ENCODE measurements around the gene SPRY1. TPM values are rescaled to one million over a fixed set of nuclear protein-coding genes. Genes with fewer than 3 reads are reported as not detected.
A peak's percentile ranks its signal among the peaks of the same experiment; 100 is the strongest.

The SPRY1 gene
- total RNA-seq, 6 experiments from 2014 or later: 9.3 to 16.1 (median 14.3) TPM

DNA sequence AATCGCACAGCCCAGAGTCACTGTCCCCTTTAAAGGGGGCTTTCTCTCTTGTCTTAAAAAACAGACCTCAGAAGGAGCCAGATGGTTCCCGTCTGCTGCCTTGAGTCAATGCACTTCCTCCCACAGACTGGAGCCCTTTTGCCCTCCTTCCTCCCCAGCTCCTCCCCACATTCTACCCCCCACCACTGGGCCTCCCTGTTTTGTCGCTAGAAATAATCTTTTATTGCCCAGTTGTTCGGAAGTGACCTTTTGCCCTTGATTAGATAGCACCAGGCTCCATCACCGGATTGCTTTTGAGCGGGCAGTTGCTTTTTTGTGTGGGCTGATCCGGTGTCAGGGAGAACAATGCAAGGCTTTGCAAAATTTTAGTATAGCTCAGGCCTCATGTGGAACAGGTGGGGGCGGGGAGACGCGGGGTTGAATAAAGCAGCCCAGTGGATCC is 47.7 kb downstream of the SPRY1 start:
- no peaks in the 10 kb centered on the region for H3K4me1 ChIP-seq

DNA sequence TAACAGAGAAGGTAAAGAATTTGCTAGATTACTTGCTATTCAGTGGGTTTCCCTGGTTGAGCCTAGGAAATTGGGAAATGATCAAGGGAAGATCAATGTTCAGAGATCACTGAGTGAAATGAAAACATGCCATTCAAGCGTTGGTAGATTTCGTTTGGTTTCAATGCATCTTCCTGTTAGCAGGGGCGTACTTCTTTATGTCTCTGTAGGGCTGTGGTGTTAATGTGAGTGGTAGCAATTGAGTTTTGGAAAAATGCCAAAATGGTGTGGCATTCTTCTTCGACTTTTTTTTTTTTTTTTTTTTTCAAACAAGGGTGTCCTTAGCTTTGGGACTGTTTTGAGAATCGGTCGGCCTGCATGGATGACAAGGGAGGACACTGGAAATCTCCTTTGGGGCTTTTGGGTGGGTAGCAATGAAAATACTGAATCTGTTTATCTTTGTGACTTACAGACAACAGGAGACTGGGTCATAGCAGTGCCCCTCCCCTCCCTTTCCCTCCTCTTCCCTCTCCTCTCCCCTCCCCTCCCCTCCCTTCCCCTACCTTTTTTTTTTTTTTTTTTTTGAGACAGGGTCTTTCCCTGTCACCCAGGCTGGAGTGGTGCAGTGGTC is 50.4 kb downstream of the SPRY1 start:
- DNase-seq (no peak), ATAC-seq (no peak)
- intact Hi-C loops (cut with DNase I): no loop called here
- Histone ChIP-seq H3K27ac (no peak overlapping the region), H3K36me3 (no peaks in the 10 kb centered on the region), H3K4me3 (no peak overlapping the region), H3K4me1 (no peaks in the 10 kb centered on the region), H3K9me3 (no peaks in the 10 kb centered on the region), H3K27me3 (no peaks in the 10 kb centered on the region)
- 32% methylated on average over 5 of the region's 6 CpGs for WGBS (ENCODE audit: insufficient coverage, low coverage, low lambda C conversion rate, missing lambda C conversion rate)
- no peak for TF ChIP-seq POLR2A (IDR thresholded peaks at IDR 0.05)
- TF ChIP-seq, protein P1, sequence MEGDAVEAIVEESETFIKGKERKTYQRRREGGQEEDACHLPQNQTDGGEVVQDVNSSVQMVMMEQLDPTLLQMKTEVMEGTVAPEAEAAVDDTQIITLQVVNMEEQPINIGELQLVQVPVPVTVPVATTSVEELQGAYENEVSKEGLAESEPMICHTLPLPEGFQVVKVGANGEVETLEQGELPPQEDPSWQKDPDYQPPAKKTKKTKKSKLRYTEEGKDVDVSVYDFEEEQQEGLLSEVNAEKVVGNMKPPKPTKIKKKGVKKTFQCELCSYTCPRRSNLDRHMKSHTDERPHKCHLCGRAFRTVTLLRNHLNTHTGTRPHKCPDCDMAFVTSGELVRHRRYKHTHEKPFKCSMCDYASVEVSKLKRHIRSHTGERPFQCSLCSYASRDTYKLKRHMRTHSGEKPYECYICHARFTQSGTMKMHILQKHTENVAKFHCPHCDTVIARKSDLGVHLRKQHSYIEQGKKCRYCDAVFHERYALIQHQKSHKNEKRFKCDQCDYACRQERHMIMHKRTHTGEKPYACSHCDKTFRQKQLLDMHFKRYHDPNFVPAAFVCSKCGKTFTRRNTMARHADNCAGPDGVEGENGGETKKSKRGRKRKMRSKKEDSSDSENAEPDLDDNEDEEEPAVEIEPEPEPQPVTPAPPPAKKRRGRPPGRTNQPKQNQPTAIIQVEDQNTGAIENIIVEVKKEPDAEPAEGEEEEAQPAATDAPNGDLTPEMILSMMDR (IDR thresholded peaks at IDR 0.05): no peak

More for the DNA sequence above, 47.7 kb downstream of the SPRY1 start:
- no peak overlapping the region for H3K4me3 ChIP-seq
- H3K27me3 ChIP-seq: no peaks in the 10 kb centered on the region
- H3K27ac ChIP-seq: peak overlapping the region in 1 of 3 donors; percentile 30
- H3K36me3 ChIP-seq: no peaks in the 10 kb centered on the region
- ATAC-seq (peak; percentile 80 to 92 (median 91)), DNase-seq (peak in 2 of 3 donors; percentile 45 to 52)
- intact Hi-C loops (cut with DNase I): no loop called here
- WGBS (ENCODE audit: insufficient coverage, low coverage, low lambda C conversion rate, missing lambda C conversion rate): 16% methylated on average over 10 of the region's 10 CpGs
- H3K9me3 ChIP-seq: no peaks in the 10 kb centered on the region
- TF ChIP-seq POLR2A (IDR thresholded peaks at IDR 0.05): no peak
- TF ChIP-seq, protein P1 (IDR thresholded peaks at IDR 0.05): no peak

DNA sequence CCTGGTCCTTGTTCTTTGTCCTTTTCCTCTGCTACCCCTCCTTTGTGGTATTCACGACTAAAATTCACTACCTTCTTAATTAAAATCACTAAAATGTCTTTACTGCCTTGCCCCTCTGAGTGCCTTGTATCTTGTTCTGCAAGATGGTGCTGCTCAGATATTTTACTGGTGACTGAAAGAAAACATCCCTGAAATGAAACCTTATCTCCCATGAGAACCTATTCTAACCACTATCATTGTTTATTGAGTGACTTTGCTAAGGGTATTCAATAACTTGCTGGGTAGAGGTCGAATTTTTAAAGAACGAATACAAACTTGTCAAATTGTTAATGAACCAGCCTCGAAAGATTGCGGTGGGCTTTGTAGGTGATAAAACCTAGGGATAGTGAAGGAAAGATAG is 52.8 kb downstream of the SPRY1 start:
- H3K9me3 ChIP-seq: no peaks in the 10 kb centered on the region
- no peak for ATAC-seq
- intact Hi-C loops (cut with DNase I): no loop called here
- no peaks in the 10 kb centered on the region for H3K27me3 ChIP-seq
- H3K4me1 ChIP-seq: no peaks in the 10 kb centered on the region
- H3K4me3 ChIP-seq: no peak overlapping the region
- no peak for DNase-seq
- WGBS (ENCODE audit: insufficient coverage, low coverage, low lambda C conversion rate, missing lambda C conversion rate): 50% methylated on average over 5 of the region's 5 CpGs
- H3K27ac ChIP-seq: no peak overlapping the region
- H3K36me3 ChIP-seq: no peaks in the 10 kb centered on the region
- no peak for TF ChIP-seq POLR2A (IDR thresholded peaks at IDR 0.05)
- TF ChIP-seq, protein P1 (IDR thresholded peaks at IDR 0.05): no peak

DNA sequence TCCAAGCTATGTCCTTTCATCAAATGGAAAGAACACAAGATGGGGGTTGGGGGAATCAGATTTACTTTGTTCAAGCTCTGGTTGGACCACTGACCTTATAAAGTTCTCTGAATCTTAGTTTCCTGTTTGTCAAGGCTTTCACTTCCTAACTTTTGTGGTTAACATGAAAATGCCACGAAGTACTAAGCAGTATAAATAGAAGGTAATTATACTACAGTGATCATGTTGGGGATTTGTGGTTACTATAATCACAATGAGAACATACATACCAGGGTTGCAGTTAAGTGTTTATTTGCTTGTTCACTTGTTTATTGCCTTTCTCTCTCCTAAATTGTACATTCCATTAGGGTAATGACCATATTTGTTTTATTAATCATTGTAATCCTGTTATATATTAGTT is 53.2 kb downstream of the SPRY1 start:
- TF ChIP-seq, protein P1 (IDR thresholded peaks at IDR 0.05): no peak
- TF ChIP-seq POLR2A (IDR thresholded peaks at IDR 0.05): no peak
- Histone ChIP-seq H3K9me3 (no peaks in the 10 kb centered on the region), H3K36me3 (no peaks in the 10 kb centered on the region), H3K27me3 (no peaks in the 10 kb centered on the region), H3K4me3 (no peak overlapping the region), H3K4me1 (no peaks in the 10 kb centered on the region), H3K27ac (no peak overlapping the region)
- DNase-seq (no peak), ATAC-seq (peak in 2 of 4 donors; percentile 28 to 45)
- intact Hi-C loops (cut with DNase I): no loop called here
- WGBS (ENCODE audit: insufficient coverage, low coverage, low lambda C conversion rate, missing lambda C conversion rate): 0% methylated on average over 1 of the region's 1 CpG
